ENCODE data around the gene ROBO3. TPM values are rescaled to one million over a fixed set of nuclear protein-coding genes. Genes with fewer than 3 reads are reported as not detected.

The ROBO3 gene
- total RNA-seq, 6 experiments from 2014 or later = 0.80 to 3.6 (median 1.8) TPM

- Histone ChIP-seq H3K9me3 (no peaks in the 10 kb centered on the region), H3K4me1 (peaks cover 0 to 25% (median 3%) of the 10 kb centered on the region in 4 donors), H3K27me3 (peaks cover 7 to 32% of the 10 kb centered on the region in 2 donors), H3K4me3 (peak overlapping the region in 1 of 3 donors; percentile 24), H3K27ac (no peak overlapping the region), H3K36me3 (no peaks in the 10 kb centered on the region)
- TF ChIP-seq POLR2A (IDR thresholded peaks at IDR 0.05) (no peak), CTCF (IDR thresholded peaks at IDR 0.05) (no peak)
- WGBS (ENCODE audit: insufficient coverage, low coverage, low lambda C conversion rate, missing lambda C conversion rate) = 2% methylated on average over 13 of the region's 31 CpGs
- ATAC-seq (peak; percentile 71 to 79 (median 75)), DNase-seq (peak in 2 of 3 donors; percentile 3 to 52)
- intact Hi-C loops (cut with DNase I) = loop anchor here in 1 of 2 donors (10.0 kb wide), 1 partner anchor 218 kb away; no protein-coding TSS in a partner anchor
These were observed 2.0 kb upstream of the ROBO3 start for GRCh38 chr11:124863137-124863825.

- H3K27ac ChIP-seq = no peak overlapping the region
- H3K36me3 ChIP-seq = no peaks in the 10 kb centered on the region
- ATAC-seq (no peak), DNase-seq (peak in 1 of 3 donors; percentile 31)
- no peak overlapping the region for H3K4me3 ChIP-seq
- TF ChIP-seq CTCF (IDR thresholded peaks at IDR 0.05) (no peak), POLR2A (IDR thresholded peaks at IDR 0.05) (no peak)
- peaks cover 12 to 37% of the 10 kb centered on the region in 2 donors for H3K27me3 ChIP-seq
- no peaks in the 10 kb centered on the region for H3K9me3 ChIP-seq
- intact Hi-C loops (cut with DNase I) = loop anchor here in 1 of 2 donors (10.0 kb wide), 1 partner anchor 219 kb away; no protein-coding TSS in a partner anchor
- WGBS (ENCODE audit: insufficient coverage, low coverage, low lambda C conversion rate, missing lambda C conversion rate) = 0% methylated on average over 4 of the region's 9 CpGs
- peaks cover 0 to 25% (median 3%) of the 10 kb centered on the region in 4 donors for H3K4me1 ChIP-seq
These were observed 1.4 kb upstream of the ROBO3 start for GRCh38 chr11:124863826-124864165.

- peaks cover 13 to 42% of the 10 kb centered on the region in 2 donors for H3K27me3 ChIP-seq
- no peaks in the 10 kb centered on the region for H3K9me3 ChIP-seq
- DNase-seq (no peak), ATAC-seq (no peak)
- intact Hi-C loops (cut with DNase I) = loop anchor here in 1 of 2 donors (10.0 kb wide), 1 partner anchor 220 kb away; no protein-coding TSS in a partner anchor
- 10% methylated on average over 18 of the region's 18 CpGs for WGBS (ENCODE audit: insufficient coverage, low coverage, low lambda C conversion rate, missing lambda C conversion rate)
- TF ChIP-seq CTCF (IDR thresholded peaks at IDR 0.05) (no peak), POLR2A (IDR thresholded peaks at IDR 0.05) (no peak)
- peaks cover 0 to 25% (median 3%) of the 10 kb centered on the region in 4 donors for H3K4me1 ChIP-seq
- no peak overlapping the region for H3K27ac ChIP-seq
- H3K36me3 ChIP-seq = no peaks in the 10 kb centered on the region
- H3K4me3 ChIP-seq = no peak overlapping the region
These were observed 898 bp upstream of the ROBO3 start for GRCh38 chr11:124864176-124864891.

- Histone ChIP-seq H3K27me3 (peaks cover 13 to 46% of the 10 kb centered on the region in 2 donors), H3K4me3 (no peak overlapping the region), H3K9me3 (no peaks in the 10 kb centered on the region), H3K4me1 (peaks cover 0 to 25% (median 3%) of the 10 kb centered on the region in 4 donors), H3K36me3 (no peaks in the 10 kb centered on the region), H3K27ac (no peak overlapping the region)
- 5% methylated on average over 9 of the region's 9 CpGs for WGBS (ENCODE audit: insufficient coverage, low coverage, low lambda C conversion rate, missing lambda C conversion rate)
- no peak for TF ChIP-seq CTCF (IDR thresholded peaks at IDR 0.05)
- TF ChIP-seq POLR2A (IDR thresholded peaks at IDR 0.05) = no peak
- DNase-seq (peak in 1 of 3 donors; percentile 22), ATAC-seq (no peak)
- intact Hi-C loops (cut with DNase I) = loop anchor here in 1 of 2 donors (10.0 kb wide), 1 partner anchor 220 kb away; no protein-coding TSS in a partner anchor
These were observed 396 bp upstream of the ROBO3 start for GRCh38 chr11:124864892-124865180.
